Activated naive CD8-positive, alpha-beta T cell treated with anti-CD3 and anti-CD28 coated beads for 36 hours (primary cell): Measurements from ENCODE around the gene NOM1. TPM values are rescaled to one million over a fixed set of nuclear protein-coding genes. Genes with fewer than 3 reads are reported as not detected.
A peak's percentile ranks its signal among the peaks of the same experiment; 100 is the strongest.
"Not testable (repeated sequence)": the region's sequence is repeated elsewhere in the genome, so short reads cannot be mapped to it uniquely, and the experiment has no call there.

Experiments
- DNase-seq: peaks from one replicate; pipeline ENCODE4 v3.0.0; 2021
- H3K27ac Mint-ChIP-seq: one replicate; pipeline ENCODE4 v1.8.0; 2022; ENCODE audit warnings: mild to moderate bottlenecking, moderate library complexity, mixed read lengths
- H3K27me3 Mint-ChIP-seq: one replicate; pipeline ENCODE4 v1.8.0; 2022; ENCODE audit warnings: mild to moderate bottlenecking, mixed read lengths
- H3K36me3 Mint-ChIP-seq: one replicate; pipeline ENCODE4 v1.8.0; 2021; ENCODE audit warnings: mild to moderate bottlenecking, mixed read lengths
- H3K4me1 Mint-ChIP-seq: one replicate; pipeline ENCODE4 v1.8.0; 2021; ENCODE audit warnings: mixed read lengths
- H3K4me3 Mint-ChIP-seq: one replicate; pipeline ENCODE4 v1.8.0; 2022; ENCODE audit warnings: mild to moderate bottlenecking, moderate library complexity, mixed read lengths
- H3K9me3 Mint-ChIP-seq: one replicate; pipeline ENCODE4 v1.8.0; 2022; ENCODE audit warnings: mixed read lengths
- total RNA-seq, 2 experiments: library from RNA; stranded (reverse); gene quantifications; one replicate each; pipeline ENCODE4 v1.2.3, GENCODE V29; 2021

Gene NOM1, protein sequence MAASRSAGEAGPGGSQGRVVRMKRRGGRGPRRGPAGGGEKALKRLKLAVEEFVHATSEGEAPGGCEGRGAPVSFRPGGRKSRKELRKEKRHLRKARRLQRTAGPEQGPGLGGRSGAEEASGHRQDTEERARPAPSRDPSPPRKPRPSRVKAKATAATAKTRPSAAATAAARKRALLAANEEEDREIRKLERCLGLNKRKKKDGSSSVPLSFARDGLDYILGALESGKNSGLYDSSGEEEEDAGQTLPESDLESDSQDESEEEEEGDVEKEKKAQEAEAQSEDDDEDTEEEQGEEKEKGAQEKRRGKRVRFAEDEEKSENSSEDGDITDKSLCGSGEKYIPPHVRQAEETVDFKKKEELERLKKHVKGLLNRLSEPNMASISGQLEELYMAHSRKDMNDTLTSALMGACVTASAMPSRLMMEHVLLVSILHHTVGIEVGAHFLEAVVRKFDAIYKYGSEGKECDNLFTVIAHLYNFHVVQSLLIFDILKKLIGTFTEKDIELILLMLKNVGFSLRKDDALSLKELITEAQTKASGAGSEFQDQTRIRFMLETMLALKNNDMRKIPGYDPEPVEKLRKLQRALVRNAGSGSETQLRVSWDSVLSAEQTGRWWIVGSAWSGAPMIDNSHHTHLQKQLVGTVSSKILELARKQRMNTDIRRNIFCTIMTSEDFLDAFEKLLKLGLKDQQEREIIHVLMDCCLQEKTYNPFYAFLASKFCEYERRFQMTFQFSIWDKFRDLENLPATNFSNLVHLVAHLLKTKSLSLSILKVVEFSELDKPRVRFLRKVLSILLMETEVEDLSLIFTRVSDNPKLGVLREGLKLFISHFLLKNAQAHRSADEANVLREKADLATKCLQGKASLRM
- total RNA-seq = 10 to 100 TPM; 31.5 to 35.4 TPM

DNA sequence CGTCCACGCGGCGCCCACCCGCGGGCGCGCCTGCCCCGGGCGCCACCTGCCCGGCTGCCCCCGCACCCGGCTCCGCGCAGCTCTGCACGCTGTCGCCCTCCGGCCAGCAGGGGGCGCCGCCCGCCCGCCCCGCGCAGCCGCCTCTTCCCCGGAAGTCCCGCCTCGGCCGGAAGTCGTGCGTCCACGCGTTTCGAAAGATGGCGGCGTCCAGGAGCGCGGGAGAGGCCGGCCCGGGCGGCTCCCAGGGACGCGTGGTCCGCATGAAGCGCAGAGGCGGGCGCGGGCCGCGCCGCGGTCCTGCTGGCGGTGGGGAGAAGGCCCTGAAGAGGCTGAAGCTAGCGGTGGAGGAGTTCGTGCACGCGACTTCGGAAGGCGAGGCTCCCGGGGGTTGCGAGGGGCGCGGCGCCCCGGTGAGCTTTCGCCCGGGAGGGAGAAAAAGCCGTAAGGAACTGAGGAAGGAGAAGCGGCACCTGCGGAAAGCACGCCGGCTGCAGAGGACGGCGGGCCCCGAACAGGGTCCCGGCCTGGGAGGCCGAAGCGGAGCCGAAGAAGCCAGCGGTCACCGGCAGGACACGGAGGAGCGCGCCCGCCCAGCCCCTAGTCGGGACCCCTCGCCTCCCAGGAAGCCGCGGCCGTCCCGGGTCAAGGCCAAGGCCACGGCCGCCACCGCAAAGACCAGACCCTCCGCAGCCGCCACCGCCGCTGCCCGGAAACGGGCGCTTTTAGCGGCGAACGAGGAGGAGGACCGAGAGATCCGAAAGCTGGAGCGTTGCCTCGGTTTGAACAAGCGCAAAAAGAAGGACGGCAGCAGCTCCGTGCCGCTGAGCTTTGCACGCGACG is at the start of gene NOM1:
Gene NOM1 (plus strand): TSS at position 172 of the 840 bp plus-strand sequence. CDS start 26 bp downstream, at position 198.
- Mint-ChIP-seq H3K27ac (peak within 1 kb of the TSS; percentile 88), H3K9me3 (no peaks in the 10 kb centered on the region), H3K27me3 (peaks cover 7% of the 10 kb centered on the region), H3K4me3 (peak within 1 kb of the TSS; percentile 97), H3K4me1 (peaks cover 25% of the 10 kb centered on the region), H3K36me3 (peaks cover 28% of the 10 kb centered on the region)
- peak; percentile 94 for DNase-seq

DNA sequence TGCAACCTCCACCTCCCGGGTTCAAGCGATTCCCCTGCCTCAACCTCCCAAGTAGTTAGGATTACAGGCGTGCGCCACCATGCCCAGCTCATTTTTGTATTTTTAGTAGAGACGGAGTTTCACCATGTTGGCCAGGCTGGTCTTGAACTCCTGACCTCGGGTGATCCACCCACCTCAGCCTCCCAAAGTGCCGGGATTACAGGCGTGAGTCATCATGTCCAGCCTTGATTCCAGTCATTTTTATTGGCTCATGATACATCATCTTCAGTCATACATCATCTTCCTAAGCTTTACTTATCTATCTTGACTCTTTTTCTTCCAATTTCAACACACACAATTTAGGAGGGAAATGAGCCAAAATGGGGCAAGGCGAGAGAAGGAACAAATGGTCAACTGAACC is 49.4 kb upstream of the NOM1 start:
- H3K4me3 Mint-ChIP-seq, H3K27ac Mint-ChIP-seq, H3K27me3 Mint-ChIP-seq, H3K36me3 Mint-ChIP-seq, DNase-seq, H3K9me3 Mint-ChIP-seq: not testable (repeated sequence)
- H3K4me1 Mint-ChIP-seq = peaks cover 29% of the 10 kb centered on the region

DNA sequence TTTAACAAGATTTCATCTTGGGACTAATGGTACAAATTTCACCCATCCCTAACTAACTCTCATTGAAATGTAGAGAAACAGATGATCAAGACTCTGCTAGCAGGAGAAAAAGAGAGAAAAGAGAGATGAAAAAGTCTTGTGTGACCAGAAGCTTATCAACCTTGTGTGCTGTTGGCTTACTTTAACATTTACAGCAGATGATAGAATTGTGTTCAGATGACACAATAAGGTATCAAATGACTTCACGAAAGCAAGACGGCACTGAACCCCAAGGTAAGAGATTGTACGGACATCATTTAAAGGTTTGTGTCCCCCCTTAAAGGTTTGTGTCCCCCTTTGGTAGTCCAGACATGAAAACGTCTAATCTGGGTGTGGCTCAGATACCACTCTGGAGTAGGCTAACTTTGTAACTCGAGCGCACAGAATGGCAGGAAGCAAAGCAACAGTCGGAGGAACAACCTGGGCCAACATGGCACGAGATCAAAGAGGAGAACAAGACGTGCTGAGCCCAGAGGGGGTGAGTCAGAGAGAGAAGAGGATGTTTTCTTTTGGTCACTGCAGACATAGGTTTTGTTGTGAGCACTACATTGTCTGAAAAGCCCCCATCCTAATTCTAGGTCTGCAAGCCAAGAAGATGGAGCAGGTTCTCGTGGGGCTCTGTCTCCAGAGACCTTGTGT is 46.1 kb upstream of the NOM1 start:
- DNase-seq = no peak
- Mint-ChIP-seq H3K27me3 (no peaks in the 10 kb centered on the region), H3K27ac (peak overlapping the region; percentile 59), H3K4me1 (peaks cover 11% of the 10 kb centered on the region), H3K36me3 (no peaks in the 10 kb centered on the region), H3K4me3 (peak overlapping the region; percentile 14), H3K9me3 (no peaks in the 10 kb centered on the region)

DNA sequence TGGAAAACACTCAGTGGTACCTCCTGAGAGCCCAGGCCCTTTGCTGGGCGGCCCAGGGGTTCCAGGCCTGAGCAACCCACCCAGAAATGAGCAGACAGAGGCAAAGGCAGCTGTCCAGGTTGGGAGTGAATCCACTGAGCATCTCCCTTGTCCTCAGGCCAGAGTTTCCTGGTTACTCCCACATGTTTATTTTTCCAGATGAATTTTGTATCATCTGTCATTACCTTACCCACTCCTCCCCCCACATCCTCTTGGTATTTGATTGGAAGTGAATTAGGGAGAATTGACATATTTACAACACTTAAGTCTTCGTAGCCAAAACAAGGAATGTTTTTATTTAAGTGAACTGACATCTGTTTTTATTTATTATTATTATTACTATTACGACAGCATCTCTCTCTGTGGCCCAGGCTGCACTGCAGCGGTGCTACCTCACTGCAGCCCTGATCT is 43.3 kb upstream of the NOM1 start:
- H3K36me3 Mint-ChIP-seq = no peaks in the 10 kb centered on the region

DNA sequence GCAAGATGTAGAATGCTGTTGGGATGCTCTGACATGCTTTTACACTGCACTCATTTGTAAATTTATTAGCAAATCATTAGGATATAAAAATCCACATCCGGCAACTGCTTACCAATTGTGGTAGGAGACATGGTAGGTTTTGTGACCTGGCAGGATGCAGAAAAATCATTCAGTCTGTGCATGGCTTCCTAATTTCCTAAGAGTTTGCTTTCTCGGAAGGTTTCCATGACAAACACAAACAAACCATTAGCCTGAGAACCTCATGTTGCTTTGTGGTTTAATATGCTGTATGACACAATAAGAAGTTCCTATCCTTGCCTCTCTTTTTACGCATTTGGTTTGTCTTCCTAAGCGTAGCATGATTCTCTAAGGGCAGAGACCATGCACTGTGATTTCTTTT is 41.9 kb upstream of the NOM1 start:
- H3K27ac Mint-ChIP-seq = no peak overlapping the region
- peaks cover 2% of the 10 kb centered on the region for H3K9me3 Mint-ChIP-seq
- DNase-seq = no peak
- H3K4me1 Mint-ChIP-seq = peaks cover 14% of the 10 kb centered on the region
- no peaks in the 10 kb centered on the region for H3K36me3 Mint-ChIP-seq
- peaks cover 8% of the 10 kb centered on the region for H3K27me3 Mint-ChIP-seq
- no peak overlapping the region for H3K4me3 Mint-ChIP-seq

More for the DNA sequence above, 43.3 kb upstream of the NOM1 start:
- no peak for DNase-seq
- Mint-ChIP-seq H3K4me1 (peaks cover 16% of the 10 kb centered on the region), H3K9me3 (peaks cover 2% of the 10 kb centered on the region), H3K27me3 (no peaks in the 10 kb centered on the region), H3K4me3 (no peak overlapping the region), H3K27ac (no peak overlapping the region)

DNA sequence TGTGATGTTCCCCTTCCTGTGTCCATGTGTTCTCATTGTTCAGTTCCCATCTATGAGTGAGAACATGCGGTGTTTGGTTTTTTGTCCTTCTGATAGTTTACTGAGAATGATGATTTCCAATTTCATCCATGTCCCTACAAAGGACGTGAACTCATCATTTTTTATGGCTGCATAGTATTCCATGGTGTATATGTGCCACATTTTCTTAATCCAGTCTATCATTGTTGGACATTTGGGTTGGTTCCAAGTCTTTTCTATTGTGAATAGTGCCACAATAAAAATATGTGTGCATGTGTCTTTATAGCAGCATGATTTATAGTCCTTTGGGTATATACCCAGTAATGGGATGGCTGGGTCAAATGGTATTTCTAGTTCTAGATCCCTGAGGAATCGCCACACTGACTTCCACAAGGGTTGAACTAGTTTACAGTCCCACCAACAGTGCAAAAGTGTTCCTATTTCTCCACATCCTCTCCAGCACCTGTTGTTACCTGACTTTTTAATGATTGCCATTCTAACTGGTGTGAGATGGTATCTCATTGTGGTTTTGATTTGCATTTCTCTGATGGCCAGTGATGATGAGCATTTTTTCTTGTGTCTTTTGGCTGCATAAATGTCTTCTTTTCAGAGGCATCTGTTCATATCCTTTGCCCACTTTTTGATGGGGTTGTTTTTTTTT is 39.8 kb upstream of the NOM1 start:
- not testable (repeated sequence) for H3K4me1 Mint-ChIP-seq, DNase-seq, H3K36me3 Mint-ChIP-seq, H3K27ac Mint-ChIP-seq, H3K27me3 Mint-ChIP-seq, H3K4me3 Mint-ChIP-seq, H3K9me3 Mint-ChIP-seq

DNA sequence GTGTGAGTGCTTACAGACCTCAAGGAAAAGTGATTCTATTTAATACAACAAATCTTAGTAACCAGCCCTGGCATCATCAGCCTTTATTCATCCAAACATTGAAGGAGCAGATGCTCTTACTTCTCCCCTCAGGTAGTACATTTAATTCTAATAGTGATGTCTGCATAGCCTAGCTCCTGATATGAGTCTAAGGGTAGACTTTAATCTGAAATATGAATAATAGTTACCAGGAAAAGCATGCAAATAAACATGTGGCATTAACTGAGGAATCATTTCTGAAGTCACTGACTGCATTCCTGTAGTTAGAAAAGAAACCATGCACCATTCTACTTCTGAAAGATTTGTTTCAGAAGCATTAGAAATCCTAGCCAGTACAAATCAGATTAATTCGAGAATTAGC is 30.9 kb upstream of the NOM1 start:
- no peak overlapping the region for H3K4me3 Mint-ChIP-seq
- DNase-seq = no peak
- H3K4me1 Mint-ChIP-seq = peaks cover 37% of the 10 kb centered on the region
- H3K27me3 Mint-ChIP-seq = peaks cover 54% of the 10 kb centered on the region
- no peak overlapping the region for H3K27ac Mint-ChIP-seq
- peaks cover 2% of the 10 kb centered on the region for H3K9me3 Mint-ChIP-seq
- H3K36me3 Mint-ChIP-seq = peaks cover 3% of the 10 kb centered on the region

DNA sequence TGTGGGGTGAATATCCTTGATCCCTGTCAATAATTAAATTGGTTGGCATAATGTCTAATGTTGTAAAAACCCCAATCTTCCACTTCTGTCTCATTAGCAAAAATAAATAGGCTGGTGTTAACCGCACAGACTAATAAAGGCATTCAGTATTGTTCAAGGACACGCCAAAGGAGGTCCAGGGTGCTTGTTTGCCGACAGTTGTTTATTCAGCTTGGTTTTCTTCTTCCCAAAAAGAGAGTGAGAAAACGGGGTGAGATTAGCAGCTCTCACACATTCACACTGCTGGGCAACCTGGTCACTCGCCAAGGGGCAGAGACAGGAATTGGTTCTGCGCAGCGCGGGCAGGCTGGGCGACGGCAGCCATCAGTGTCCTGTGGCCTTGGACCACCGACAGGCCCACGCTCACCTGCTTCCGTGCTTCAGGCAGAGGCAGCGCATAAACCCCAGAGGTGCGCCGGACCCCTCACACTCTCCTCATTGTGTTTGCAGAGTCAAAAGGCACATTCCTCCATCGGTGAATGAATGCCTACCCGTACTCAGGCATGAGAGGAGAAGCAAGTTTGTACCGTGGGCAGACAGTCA is 30.3 kb upstream of the NOM1 start:
- Mint-ChIP-seq H3K36me3 (peaks cover 3% of the 10 kb centered on the region), H3K27ac (no peak overlapping the region), H3K27me3 (peaks cover 56% of the 10 kb centered on the region), H3K4me1 (peaks cover 41% of the 10 kb centered on the region), H3K9me3 (peaks cover 2% of the 10 kb centered on the region), H3K4me3 (no peak overlapping the region)
- no peak for DNase-seq

DNA sequence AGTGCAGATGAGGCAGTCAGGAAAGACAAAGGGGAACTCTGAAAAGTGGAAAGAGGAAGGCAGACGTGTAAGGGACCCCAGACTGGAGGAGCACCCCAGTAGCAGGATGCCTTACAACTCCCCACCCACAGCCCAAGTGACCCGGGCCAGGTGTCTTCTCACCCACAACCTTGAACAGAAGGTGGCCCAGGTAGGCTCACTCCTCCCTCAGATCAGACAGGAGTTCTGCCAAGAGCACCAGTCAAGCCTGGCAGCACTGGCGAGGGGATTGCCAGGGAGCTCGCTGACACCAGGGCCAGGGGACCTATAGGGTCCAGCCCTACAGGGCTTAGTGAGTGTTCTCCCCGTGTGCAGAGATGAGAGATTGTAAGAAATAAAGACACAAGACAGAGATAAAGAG is 29.4 kb upstream of the NOM1 start:
- no peak overlapping the region for H3K4me3 Mint-ChIP-seq
- H3K27me3 Mint-ChIP-seq = peaks cover 61% of the 10 kb centered on the region
- peaks cover 3% of the 10 kb centered on the region for H3K36me3 Mint-ChIP-seq
- H3K9me3 Mint-ChIP-seq = peaks cover 2% of the 10 kb centered on the region
- no peak for DNase-seq
- no peak overlapping the region for H3K27ac Mint-ChIP-seq
- peaks cover 44% of the 10 kb centered on the region for H3K4me1 Mint-ChIP-seq

DNA sequence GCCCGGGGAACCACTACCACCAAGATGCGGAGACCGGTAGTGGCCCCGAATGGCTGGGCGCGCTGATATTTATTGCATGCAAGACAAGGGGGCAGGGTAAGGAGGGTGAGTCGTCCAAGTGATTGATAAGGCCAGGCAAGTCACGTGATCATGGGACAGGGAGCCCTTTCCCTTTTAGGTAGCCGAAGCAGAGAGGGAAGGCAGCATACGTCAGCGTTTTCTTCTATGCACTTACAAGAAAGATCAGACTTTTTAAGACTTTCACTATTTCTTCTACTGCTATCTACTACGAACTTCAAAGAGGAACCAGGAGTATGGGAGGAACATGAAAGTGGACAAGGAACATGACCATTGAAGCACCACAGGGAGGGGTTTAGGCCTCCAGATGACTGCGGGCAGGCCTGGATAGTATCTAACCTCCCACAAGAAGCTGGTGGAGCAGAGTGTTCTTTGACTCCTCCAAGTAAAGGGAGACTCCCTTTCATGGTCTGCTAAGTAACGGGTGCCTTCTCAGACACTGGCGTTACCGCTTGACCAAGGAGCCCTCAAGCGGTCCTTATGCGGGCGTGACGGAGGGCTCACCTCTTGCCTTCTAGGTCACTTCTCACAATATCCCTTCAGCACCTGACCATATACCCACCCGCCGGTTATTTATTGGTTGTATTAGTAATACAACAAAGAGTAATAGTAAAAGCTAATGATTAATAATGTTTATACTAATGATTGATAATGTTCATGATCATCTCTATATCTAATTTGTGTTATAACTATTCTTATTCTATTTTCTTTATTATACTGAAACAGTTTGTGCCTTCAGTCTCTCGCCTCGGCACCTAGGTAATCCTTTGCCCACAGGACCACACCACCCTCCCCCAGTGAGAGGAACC is 28.8 kb upstream of the NOM1 start:
- not testable (repeated sequence) for H3K36me3 Mint-ChIP-seq, H3K4me3 Mint-ChIP-seq, H3K9me3 Mint-ChIP-seq, H3K27ac Mint-ChIP-seq, DNase-seq
- Mint-ChIP-seq H3K4me1 (peaks cover 44% of the 10 kb centered on the region), H3K27me3 (peaks cover 56% of the 10 kb centered on the region)

DNA sequence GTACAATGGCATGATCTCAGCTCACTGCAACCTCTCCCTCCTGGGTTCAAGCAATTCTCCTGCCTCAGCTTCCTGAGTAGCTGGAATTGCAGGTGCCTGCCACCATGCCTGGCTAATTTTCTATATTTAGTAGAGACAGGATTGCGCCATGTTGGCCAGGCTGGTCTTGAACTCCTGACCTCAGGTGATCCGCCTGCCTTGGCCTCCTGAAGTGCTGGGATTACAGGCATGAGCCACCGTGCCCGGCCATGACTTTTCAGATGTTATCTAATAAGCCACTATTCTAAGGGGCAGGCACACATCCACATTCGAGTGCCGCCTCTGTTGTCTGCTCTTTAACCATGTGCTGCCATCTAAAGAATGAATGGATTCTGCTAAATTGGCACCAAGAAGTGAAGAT is 27.2 kb upstream of the NOM1 start:
- Mint-ChIP-seq H3K4me1 (peaks cover 44% of the 10 kb centered on the region), H3K27ac (peak overlapping the region; percentile 74), H3K27me3 (peaks cover 48% of the 10 kb centered on the region)
- H3K4me3 Mint-ChIP-seq, H3K36me3 Mint-ChIP-seq, DNase-seq, H3K9me3 Mint-ChIP-seq: not testable (repeated sequence)

DNA sequence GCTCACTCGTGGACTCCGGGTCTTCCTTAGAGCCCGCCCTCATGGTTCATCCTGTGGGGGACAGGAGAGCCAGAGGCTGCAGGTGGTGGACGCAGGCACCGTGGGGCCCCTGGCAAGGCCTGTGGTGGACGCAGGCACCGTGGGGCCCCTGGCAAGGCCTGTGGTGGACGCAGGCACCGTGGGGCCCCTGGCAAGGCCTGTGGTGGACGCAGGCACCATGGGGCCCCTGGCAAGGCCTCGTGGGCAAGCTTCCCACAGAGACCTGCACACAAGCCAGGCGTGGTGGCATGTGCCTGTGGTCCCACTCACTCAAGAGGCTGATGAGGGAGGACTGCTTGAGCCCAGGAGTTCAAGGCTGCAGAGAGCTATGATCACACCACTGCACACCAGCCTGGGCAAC is 23.7 kb upstream of the NOM1 start:
- not testable (repeated sequence) for H3K4me3 Mint-ChIP-seq, H3K36me3 Mint-ChIP-seq, DNase-seq, H3K27ac Mint-ChIP-seq, H3K9me3 Mint-ChIP-seq
- Mint-ChIP-seq H3K4me1 (peaks cover 44% of the 10 kb centered on the region), H3K27me3 (peaks cover 48% of the 10 kb centered on the region)
